GM13977 (cell line): ENCODE data around the gene TNRC6B.

Experiments used
- DNase-seq: peaks from one replicate; pipeline ENCODE4 v3.0.0; 2012; ENCODE audit warnings: low spot score
- CTCF ChIP-seq: IDR thresholded peaks from 2 replicates; pipeline ENCODE4 v1.5.1; 2012; ENCODE audit warnings: mild to moderate bottlenecking, control low read depth; ENCODE audit not compliant: insufficient read depth; ENCODE audit errors: extremely low read depth, missing control alignments
- in situ Hi-C: fragments of 300-500 bp; cut with MboI; formaldehyde crosslinking; loops from one replicate; pipeline ENCODE4 v1.12.0; 2022; ENCODE audit warnings: low sequenced_read_pairs, low pct_unique_long_range_greater_than_20kb, mixed read lengths, inconsistent platforms; ENCODE audit not compliant: unreplicated experiment

The TNRC6B gene

GRCh38 chr22:40341604-40342003 is 163.9 kb downstream of the TNRC6B start:
- no peak for TF ChIP-seq CTCF
- in situ Hi-C loops: no loop called here
- DNase-seq: no peak

- in situ Hi-C loops: no loop called here
These were observed 164.8 kb downstream of the TNRC6B start for GRCh38 chr22:40342521-40342920.

GRCh38 chr22:40345271-40345670 is 167.5 kb downstream of the TNRC6B start:
- no peak for DNase-seq
- in situ Hi-C loops: no loop called here
- TF ChIP-seq CTCF: no peak

More at GRCh38 chr22:40342521-40342920, 164.8 kb downstream of the TNRC6B start:
- DNase-seq: no peak
- no peak for TF ChIP-seq CTCF

GRCh38 chr22:40345815-40346184 is 168.1 kb downstream of the TNRC6B start:
- DNase-seq: peak; percentile 46
- TF ChIP-seq CTCF: no peak
- in situ Hi-C loops: no loop called here

DNA sequence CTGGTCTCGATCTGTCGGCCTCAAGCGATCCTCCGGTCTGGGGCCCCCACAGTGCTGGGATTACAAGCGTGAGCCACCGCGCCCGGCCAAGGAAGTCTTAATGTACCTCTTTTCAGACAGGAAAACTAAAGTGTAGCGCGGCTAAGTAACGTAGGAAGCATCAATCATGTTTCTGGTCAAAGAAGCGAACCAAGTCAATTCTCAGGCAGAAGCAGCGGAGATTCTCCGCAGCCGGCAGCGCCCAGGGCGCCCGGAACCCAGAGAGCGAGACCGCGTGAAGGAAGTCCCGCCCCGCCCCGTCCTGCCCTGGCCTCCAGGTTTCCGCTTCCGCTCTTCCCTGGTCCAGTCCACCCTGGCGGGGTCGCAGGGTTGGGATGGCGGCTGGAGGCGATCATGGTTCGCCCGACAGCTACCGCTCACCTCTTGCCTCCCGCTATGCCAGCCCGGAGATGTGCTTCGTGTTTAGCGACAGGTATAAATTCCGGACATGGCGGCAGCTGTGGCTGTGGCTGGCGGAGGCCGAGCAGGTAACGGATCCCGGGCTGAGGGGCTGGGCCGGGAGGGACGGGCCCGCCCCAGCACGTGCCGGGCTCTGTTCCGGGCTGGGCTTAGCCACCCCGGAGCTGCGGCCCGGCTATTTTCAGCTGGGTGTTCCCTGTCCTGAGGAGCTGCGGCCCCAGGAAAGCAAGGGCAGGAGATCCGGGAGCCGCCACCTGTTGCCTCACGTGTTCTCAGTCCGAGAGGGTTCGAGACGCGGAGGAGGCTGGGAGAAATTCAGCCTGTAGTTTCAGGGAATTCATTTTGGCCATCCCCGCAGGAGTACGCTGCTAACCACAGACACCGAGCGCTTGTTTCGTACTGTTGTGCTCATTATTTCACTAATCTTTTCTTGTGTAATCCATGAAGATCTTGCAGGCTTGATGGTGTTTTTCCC is 168.7 kb downstream of the TNRC6B start, which contains the start of gene ADSL:
ADSL (plus strand) TSS at position 316 of the 934 bp plus-strand sequence; CDS start at position 375, 59 bp downstream.
- TF ChIP-seq CTCF: no peak
- peak; percentile 88 for DNase-seq
- in situ Hi-C loops: no loop called here

GRCh38 chr22:40347300-40347699 is 169.6 kb downstream of the TNRC6B start:
- DNase-seq: no peak
- in situ Hi-C loops: no loop called here
- TF ChIP-seq CTCF: no peak
